IMR-90 (cell line): ENCODE data around the gene LEUTX. TPM values are rescaled to one million over a fixed set of nuclear protein-coding genes. Genes with fewer than 3 reads are reported as not detected.

Experiments used
- ATAC-seq: fragments of 200-7000 bp; cut with Tn5 transposase; 2 replicates; pipeline ENCODE4 v1.9.1; 2020; ENCODE audit warnings: low read depth, mild to moderate bottlenecking, moderate library complexity
- BruUV-seq: library from RNA; stranded (reverse); fragments of 400-500 nt; replicated peaks from 2 replicates; lab custom pipeline; 2021; lab: Mats Ljungman, UMichigan
- CTCF ChIA-PET: fragments of 300-600 bp; formaldehyde crosslinking; extraction: SDS; loops from one replicate; lab custom pipeline; 2021; ENCODE audit warnings: antibody characterized with exemption; lab: Yijun Ruan, JAX
- POLR2A ChIA-PET: fragments of 300-600 bp; sonication (Branson Sonifier 250); formaldehyde crosslinking; loops from one replicate; lab custom pipeline; 2022; ENCODE audit warnings: antibody characterized with exemption; ENCODE audit not compliant: unreplicated experiment; lab: Charles Lee
- DNase-seq: peaks from one replicate; pipeline ENCODE4 v3.0.0; 2013
- H2AFZ ChIP-seq: replicated peaks from 2 replicates; pipeline ENCODE3; 2013; ENCODE audit warnings: low read length, mild to moderate bottlenecking; ENCODE audit not compliant: poor library complexity
- H2AK5ac ChIP-seq: 2 replicates; pipeline ENCODE4 v1.6.1; 2013; ENCODE audit warnings: low read depth, low read length, inconsistent platforms
- H2AK9ac ChIP-seq: replicated peaks from 2 replicates; pipeline ENCODE3; 2013; ENCODE audit warnings: mild to moderate bottlenecking, low read depth, low read length, moderate library complexity; ENCODE audit not compliant: poor library complexity
- H2BK120ac ChIP-seq: 2 replicates; pipeline ENCODE4 v1.6.1; 2013; ENCODE audit warnings: low read depth, low read length, inconsistent platforms
- H2BK15ac ChIP-seq: 3 replicates; pipeline ENCODE4 v1.6.1; 2013; ENCODE audit warnings: low read depth, low read length, inconsistent platforms
- H2BK20ac ChIP-seq: 2 replicates; pipeline ENCODE4 v1.6.1; 2013; ENCODE audit warnings: low read depth, mild to moderate bottlenecking, inconsistent platforms, low read length, moderate library complexity
- H2BK5ac ChIP-seq: 2 replicates; pipeline ENCODE4 v1.6.1; 2013; ENCODE audit warnings: mild to moderate bottlenecking, low read depth, low read length, inconsistent platforms; ENCODE audit not compliant: poor library complexity, severe bottlenecking
- H3K14ac ChIP-seq: replicated peaks from 2 replicates; pipeline ENCODE4 v1.6.1; 2013; ENCODE audit warnings: low read depth, low read length, inconsistent platforms
- H3K18ac ChIP-seq: 2 replicates; pipeline ENCODE4 v1.6.1; 2013; ENCODE audit warnings: low read depth, low read length, control low read depth
- H3K23ac ChIP-seq: 2 replicates; pipeline ENCODE4 v1.6.1; 2013; ENCODE audit warnings: low read depth, low read length, inconsistent platforms
- H3K27ac ChIP-seq: 2 replicates; pipeline ENCODE4 v1.5.1; 2013; ENCODE audit warnings: mild to moderate bottlenecking, control low read depth, low read length; ENCODE audit not compliant: insufficient read depth
- H3K27me3 ChIP-seq: 2 replicates; pipeline ENCODE4 v1.6.1; 2013; ENCODE audit warnings: low read length; ENCODE audit not compliant: control insufficient read depth, insufficient read depth
- H3K36me3 ChIP-seq: 2 replicates; pipeline ENCODE4 v1.6.1; 2013; ENCODE audit warnings: low read length, mixed read lengths; ENCODE audit not compliant: control insufficient read depth, insufficient read depth
- H3K4ac ChIP-seq: 2 replicates; pipeline ENCODE4 v1.6.1; 2013; ENCODE audit warnings: low read depth, low read length, inconsistent platforms
- H3K4me1 ChIP-seq: 2 replicates; pipeline ENCODE4 v1.6.1; 2013; ENCODE audit warnings: low read length, mixed read lengths; ENCODE audit not compliant: control insufficient read depth, insufficient read depth
- H3K4me2 ChIP-seq: 2 replicates; pipeline ENCODE4 v1.6.1; 2013; ENCODE audit warnings: low read depth, mild to moderate bottlenecking, control low read depth, low read length, moderate library complexity
- H3K4me3 ChIP-seq: 2 replicates; pipeline ENCODE4 v1.5.1; 2013; ENCODE audit warnings: low read depth, mild to moderate bottlenecking, control low read depth, low read length, moderate library complexity; ENCODE audit not compliant: insufficient read depth
- H3K56ac ChIP-seq: 2 replicates; pipeline ENCODE4 v1.6.1; 2013; ENCODE audit warnings: low read length, inconsistent platforms; ENCODE audit not compliant: insufficient read depth; ENCODE audit errors: extremely low read depth
- H3K79me1 ChIP-seq, 2 experiments: 2 replicates each; pipeline ENCODE4 v1.6.1; 2013; ENCODE audit warnings: low read length in 2 of 2, inconsistent platforms in 1 of 2, low read depth in 1 of 2
- H3K9ac ChIP-seq: 2 replicates; pipeline ENCODE4 v1.6.1; 2013; ENCODE audit warnings: low read depth, low read length, control low read depth
- H3K9me1 ChIP-seq: 2 replicates; pipeline ENCODE4 v1.6.1; 2013; ENCODE audit warnings: low read length, inconsistent platforms; ENCODE audit not compliant: insufficient read depth
- H3K9me3 ChIP-seq: 2 replicates; pipeline ENCODE4 v1.6.1; 2013; ENCODE audit warnings: low read length; ENCODE audit not compliant: control insufficient read depth, insufficient read depth
- H4K20me1 ChIP-seq: 2 replicates; pipeline ENCODE4 v1.6.1; 2013; ENCODE audit warnings: low read length, inconsistent platforms; ENCODE audit not compliant: insufficient read depth
- H4K5ac ChIP-seq: 2 replicates; pipeline ENCODE4 v1.6.1; 2013; ENCODE audit warnings: mild to moderate bottlenecking, low read depth, low read length, control low read depth
- H4K8ac ChIP-seq, 2 experiments: 2 replicates each; pipeline ENCODE4 v1.6.1; 2013; ENCODE audit warnings: low read depth in 2 of 2, low read length in 2 of 2, control low read depth in 1 of 2, inconsistent platforms in 1 of 2
- H4K91ac ChIP-seq: 2 replicates; pipeline ENCODE4 v1.6.1; 2013; ENCODE audit warnings: low read depth, low read length, inconsistent platforms; ENCODE audit not compliant: insufficient read depth
- BHLHE40 ChIP-seq: fragments of 150-350 bp; IDR thresholded peaks from 2 replicates; pipeline ENCODE4 v1.6.1; 2016; ENCODE audit warnings: mild to moderate bottlenecking, low read depth, low read length
- CEBPB ChIP-seq: IDR thresholded peaks from 2 replicates; pipeline ENCODE4 v1.6.1; 2012; ENCODE audit warnings: low read depth, low read length, improper control_type of control experiment
- CHD1 ChIP-seq: IDR thresholded peaks from 2 replicates; pipeline ENCODE4 v1.6.1; 2012; ENCODE audit warnings: low read depth, low read length, improper control_type of control experiment
- CTCF ChIP-seq: conservative IDR thresholded peaks from 2 replicates; pipeline ENCODE4 v1.5.1; 2012; ENCODE audit warnings: mild to moderate bottlenecking, low read depth, low read length, improper control_type of control experiment
- ELK1 ChIP-seq: fragments of 150-350 bp; IDR thresholded peaks from 2 replicates; pipeline ENCODE4 v1.6.1; 2016; ENCODE audit warnings: low read depth, mild to moderate bottlenecking, low read length, moderate library complexity, borderline replicate concordance
- FOS ChIP-seq: fragments of 150-350 bp; IDR thresholded peaks from 2 replicates; pipeline ENCODE4 v1.6.1; 2016; ENCODE audit warnings: low read depth, low read length
- MAFK ChIP-seq: IDR thresholded peaks from 2 replicates; pipeline ENCODE4 v1.6.1; 2012; ENCODE audit warnings: low read depth, low read length, improper control_type of control experiment
- MAZ ChIP-seq: IDR thresholded peaks from 2 replicates; pipeline ENCODE4 v1.6.1; 2012; ENCODE audit warnings: low read depth, mild to moderate bottlenecking, low read length, improper control_type of control experiment, moderate library complexity, borderline replicate concordance
- MXI1 ChIP-seq: IDR thresholded peaks from 2 replicates; pipeline ENCODE4 v1.6.1; 2012; ENCODE audit warnings: low read depth, mild to moderate bottlenecking, low read length, moderate library complexity, borderline replicate concordance
- NFE2L2 ChIP-seq: fragments of 150-350 bp; IDR thresholded peaks from 2 replicates; pipeline ENCODE4 v1.6.1; 2016; ENCODE audit warnings: low read depth, mild to moderate bottlenecking, low read length
- POLR2A ChIP-seq: IDR thresholded peaks from 2 replicates; pipeline ENCODE4 v1.6.1; 2012; ENCODE audit warnings: mild to moderate bottlenecking, low read depth, low read length
- RAD21 ChIP-seq: IDR thresholded peaks from 2 replicates; pipeline ENCODE4 v1.6.1; 2012; ENCODE audit warnings: low read length, improper control_type of control experiment
- RCOR1 ChIP-seq: IDR thresholded peaks from 2 replicates; pipeline ENCODE4 v1.6.1; 2012; ENCODE audit warnings: mild to moderate bottlenecking, low read length, improper control_type of control experiment; ENCODE audit not compliant: insufficient replicate concordance
- RFX5 ChIP-seq: IDR thresholded peaks from 2 replicates; pipeline ENCODE4 v1.8.0; 2012; ENCODE audit warnings: low read depth, mild to moderate bottlenecking, low read length, moderate library complexity
- SMC3 ChIP-seq: fragments of 150-350 bp; IDR thresholded peaks from 2 replicates; pipeline ENCODE4 v1.6.1; 2016; ENCODE audit warnings: low read depth, mild to moderate bottlenecking, antibody characterized with exemption, low read length, moderate library complexity
- USF2 ChIP-seq: fragments of 150-350 bp; IDR thresholded peaks from 2 replicates; pipeline ENCODE4 v1.6.1; 2017; ENCODE audit warnings: mild to moderate bottlenecking, antibody characterized with exemption, low read length, low read depth
- WGBS, 2 experiments: methylation state at CpG; one replicate each; pipeline versions ENCODE4 v1.1.5 to v1.1.7; 2013; ENCODE audit warnings: missing lambda C conversion rate in 2 of 2; ENCODE audit not compliant: insufficient read length in 1 of 2; ENCODE audit errors: extremely low coverage in 2 of 2; 5-methylcytosine and 5-hydroxymethylcytosine counted together
- dilution Hi-C: fragments of 300-500 bp; cut with HindIII; formaldehyde crosslinking; loops from one replicate; pipeline ENCODE4 v1.14.3; 2018; ENCODE audit warnings: low sequenced_read_pairs; ENCODE audit not compliant: unreplicated experiment
- in situ Hi-C: fragments of 300-500 bp; cut with MboI; formaldehyde crosslinking; loops from 3 replicates; pipeline ENCODE4 v1.14.3; 2019; ENCODE audit warnings: low sequenced_read_pairs, inconsistent platforms, mixed read lengths
- intact Hi-C: fragments of 100-400 bp; cut with micrococcal nuclease; formaldehyde crosslinking; loops from 2 replicates; pipeline ENCODE4 v1.10.0; 2022
- polyA plus RNA-seq, 3 experiments: library from polyadenylated mRNA; depleted of rRNA; stranded (reverse); fragments of >200 nt; gene quantifications; 2 replicates each; pipeline ENCODE4 v1.2.3, GENCODE V29; 2012; ENCODE audit warnings: low replicate concordance in 1 of 3
- total RNA-seq: library from RNA; depleted of rRNA; stranded (reverse); fragments of >200 nt; gene quantifications from 2 replicates; pipeline ENCODE4 v1.2.3, GENCODE V29; 2012

The LEUTX gene
- total and polyA plus RNA-seq, 2 of the 4 experiments (the other 2 are of a cell fraction): not detected

GRCh38 chr19:39831679-39832078, 53.0 kb downstream of the LEUTX start:
- no peak overlapping the region for H3K23ac ChIP-seq
- H4K8ac ChIP-seq: no peak overlapping the region
- H3K9me1 ChIP-seq: peaks cover 22% of the 10 kb centered on the region
- 95% methylated on average over 12 of the region's 16 CpGs; no CpG with 5 or more reads in 1 of the 2 experiments for WGBS, 2 experiments
- no peak overlapping the region for H4K91ac ChIP-seq
- ChIA-PET CTCF (no interaction called here), POLR2A (no interaction called here)
- H3K56ac ChIP-seq: no peak overlapping the region
- no peak overlapping the region for H3K18ac ChIP-seq
- no peaks in the 10 kb centered on the region; the same call in 1 of the 2 replicates for H4K20me1 ChIP-seq
- H3K36me3 ChIP-seq: peaks cover 46% of the 10 kb centered on the region
- H3K4me2 ChIP-seq: no peak overlapping the region
- no peak overlapping the region; the same call in 1 of the 2 replicates for H2AK5ac ChIP-seq
- H2AFZ ChIP-seq: no peak overlapping the region
- no peak overlapping the region for H2BK120ac ChIP-seq
- peaks cover 12 to 35% of the 10 kb centered on the region in 2 experiments for H3K79me1 ChIP-seq
- intact Hi-C loops: no loop called here
- H2BK15ac ChIP-seq: no peak overlapping the region
- BruUV-seq: no TSS peak
- TF ChIP-seq NFE2L2 (no peak), RAD21 (no peak), CTCF (no peak), RCOR1 (no peak), SMC3 (no peak), MXI1 (no peak), BHLHE40 (no peak), MAFK (no peak), MAZ (no peak), USF2 (no peak), ELK1 (no peak), RFX5 (no peak), FOS (no peak), CEBPB (no peak), POLR2A (no peak), CHD1 (no peak)
- H3K4ac ChIP-seq: no peak overlapping the region
- H3K14ac ChIP-seq: no peak overlapping the region
- H2BK20ac ChIP-seq: no peak overlapping the region
- DNase-seq: no peak
- no peak overlapping the region for H4K5ac ChIP-seq
- H3K4me1 ChIP-seq: peaks cover 10% of the 10 kb centered on the region
- H2AK9ac ChIP-seq: no peak overlapping the region
- H2BK5ac ChIP-seq: no peak overlapping the region
- in situ Hi-C loops: loop anchor here (25.0 kb wide), 1 partner anchor 394 kb away; the partner anchor contains the start of genes RPS16 and SUPT5H
- H3K4me3 ChIP-seq: no peak overlapping the region
- H3K9ac ChIP-seq: no peak overlapping the region
- H3K27ac ChIP-seq: no peak overlapping the region
- no peaks in the 10 kb centered on the region for H3K9me3 ChIP-seq
- ATAC-seq: no peak
- no peaks in the 10 kb centered on the region for H3K27me3 ChIP-seq
- dilution Hi-C loops: no loop called here
